HG03575 (cell line): Measurements from ENCODE around the gene NT5C.
A peak's percentile ranks its signal among the peaks of the same experiment; 100 is the strongest.
"Not testable (repeated sequence)": the region's sequence is repeated elsewhere in the genome, so short reads cannot be mapped to it uniquely, and the experiment has no call there.

Experiments
- ATAC-seq: cut with Tn5 transposase; IDR thresholded peaks from one replicate; pipeline ENCODE4 v1.9.1; 2021; ENCODE audit not compliant: unreplicated experiment, insufficient number of reproducible peaks, low FRiP score; ENCODE audit errors: extremely low read depth

Gene NT5C

GRCh38 chr17:75131278-75132017 lies at the start of gene NT5C:
Gene NT5C, minus strand, starts transcription at chr17:75131742. Its CDS starts 35 bp downstream, at chr17:75131707.
- no peak for ATAC-seq

GRCh38 chr17:75181110-75181509 lies 49.6 kb upstream of the NT5C start:
- ATAC-seq, result no peak

GRCh38 chr17:75178453-75178852 lies 46.9 kb upstream of the NT5C start:
- no peak for ATAC-seq

GRCh38 chr17:75176625-75177024 lies 45.1 kb upstream of the NT5C start:
- no peak for ATAC-seq

GRCh38 chr17:75174996-75175395 lies 43.5 kb upstream of the NT5C start:
- no peak for ATAC-seq

GRCh38 chr17:75173526-75173925 lies 42.0 kb upstream of the NT5C start:
- no peak for ATAC-seq

GRCh38 chr17:75168998-75169397 lies 37.5 kb upstream of the NT5C start:
- no peak for ATAC-seq

GRCh38 chr17:75164606-75165005 lies 33.1 kb upstream of the NT5C start:
- not testable (repeated sequence) for ATAC-seq

- no peak for ATAC-seq
Measured at GRCh38 chr17:75163074-75163473, 31.5 kb upstream of the NT5C start.

GRCh38 chr17:75160211-75160610 lies 28.7 kb upstream of the NT5C start:
- ATAC-seq, result no peak

GRCh38 chr17:75159196-75160031 lies 27.9 kb upstream of the NT5C start:
- ATAC-seq, result no peak

GRCh38 chr17:75158480-75158879 lies 26.9 kb upstream of the NT5C start:
- not testable (repeated sequence) for ATAC-seq

- no peak for ATAC-seq
Measured at GRCh38 chr17:75155191-75155601, 23.7 kb upstream of the NT5C start.

GRCh38 chr17:75154195-75155106 lies 22.9 kb upstream of the NT5C start, which contains the start of gene JPT1:
Gene JPT1, minus strand, starts transcription at chr17:75154512. Its CDS starts 115 bp downstream, at chr17:75154397.
- peak; percentile 61 for ATAC-seq

GRCh38 chr17:75153780-75154194 lies 22.2 kb upstream of the NT5C start:
- ATAC-seq, result no peak

- no peak for ATAC-seq
Measured at GRCh38 chr17:75152922-75153779, 21.6 kb upstream of the NT5C start.

- ATAC-seq, result no peak
Measured at GRCh38 chr17:75152523-75152921, 21.0 kb upstream of the NT5C start.

GRCh38 chr17:75151930-75152329 lies 20.4 kb upstream of the NT5C start:
- no peak for ATAC-seq
